Suprapubic skin (tissue), 4 donors: ENCODE data around the gene ROBO4. TPM values are rescaled to one million over a fixed set of nuclear protein-coding genes. Genes with fewer than 3 reads are reported as not detected.

Source experiments
- DNase-seq, 2 donors: peaks; one replicate each; pipeline ENCODE4 v3.0.0-alpha.2; 2019; ENCODE audit warnings: low spot score in 2 of 2
- H3K27ac ChIP-seq: fragments of 200-600 bp; sonication (generic); one replicate; pipeline ENCODE4 v1.5.1; 2019
- H3K27me3 ChIP-seq: fragments of 200-600 bp; sonication (generic); one replicate; pipeline ENCODE4 v1.5.1; 2019
- H3K36me3 ChIP-seq: fragments of 200-600 bp; sonication (generic); one replicate; pipeline ENCODE4 v1.5.1; 2019
- H3K4me1 ChIP-seq: fragments of 200-600 bp; sonication (generic); one replicate; pipeline ENCODE4 v1.5.1; 2019
- H3K4me3 ChIP-seq: fragments of 200-600 bp; sonication (generic); one replicate; pipeline ENCODE4 v1.5.1; 2019; ENCODE audit warnings: mild to moderate bottlenecking
- H3K9me3 ChIP-seq: fragments of 200-600 bp; sonication (generic); one replicate; pipeline ENCODE4 v1.5.1; 2019
- EP300 ChIP-seq: sonication (generic); formaldehyde crosslinking; IDR thresholded peaks from one replicate; pipeline ENCODE4 v1.6.1; 2017; ENCODE audit warnings: antibody characterized with exemption
- POLR2A ChIP-seq, 2 donors: fragments of 450-650 bp; IDR thresholded peaks; one replicate each; pipeline ENCODE4 v1.6.1; 2017; ENCODE audit warnings: antibody characterized with exemption in 2 of 2, mild to moderate bottlenecking in 2 of 2, moderate library complexity in 2 of 2
- POLR2AphosphoS5 ChIP-seq, 3 donors: sonication (generic); formaldehyde crosslinking; IDR thresholded peaks; one replicate each; pipeline ENCODE4 v1.6.1; 2017; ENCODE audit warnings: antibody characterized with exemption in 3 of 3
- WGBS: methylation state at CpG from one replicate; pipeline ENCODE4 v1.1.5; 2018; 5-methylcytosine and 5-hydroxymethylcytosine counted together
- total RNA-seq, 4 donors: library from RNA; depleted of rRNA; stranded (reverse); fragments of >200 nt; gene quantifications; one replicate each; pipeline ENCODE4 v1.1.0, GENCODE V29; 2016
- TF ChIP-seq, protein P1 (sequence below), 2 donors: fragments of 200-600 bp in 1 of 2; fragments of 450-650 bp in 1 of 2; sonication (generic) in 1 of 2; IDR thresholded peaks; one replicate each; pipeline ENCODE4 v1.5.1; 2016 to 2019; ENCODE audit warnings: antibody characterized with exemption in 2 of 2, mild to moderate bottlenecking in 1 of 2, moderate library complexity in 1 of 2

ROBO4 gene
- total RNA-seq, 4 donors from 2014 or later: 2.5 to 18.7 (median 9.6) TPM

DNA sequence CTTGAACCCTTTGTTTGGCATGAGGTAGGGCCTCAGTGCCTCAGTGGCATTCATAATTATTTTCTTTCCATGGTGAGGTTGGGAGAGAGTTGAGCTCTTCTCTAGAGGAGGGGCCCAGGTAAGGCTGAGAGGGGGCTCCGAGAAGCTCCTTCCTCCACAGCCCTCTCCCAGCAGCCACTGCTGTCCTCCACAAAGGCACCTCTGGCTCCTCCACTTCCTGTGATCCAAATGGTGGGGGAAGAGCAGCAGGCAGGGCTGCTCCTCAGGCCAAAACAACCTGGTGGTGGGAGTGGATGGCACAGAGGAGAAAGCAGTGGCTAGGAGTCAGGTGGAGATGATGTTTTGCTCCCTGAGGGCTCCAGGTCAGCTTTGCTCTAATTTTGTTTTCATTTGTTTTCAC is 13.3 kb downstream of the ROBO4 start:
- H3K27me3 ChIP-seq: no peaks in the 10 kb centered on the region
- no peak for DNase-seq
- H3K4me3 ChIP-seq: no peak overlapping the region
- WGBS: 75% methylated on average over 1 of the region's 1 CpG
- peaks cover 11% of the 10 kb centered on the region for H3K4me1 ChIP-seq
- no peaks in the 10 kb centered on the region for H3K36me3 ChIP-seq
- TF ChIP-seq, protein P1, sequence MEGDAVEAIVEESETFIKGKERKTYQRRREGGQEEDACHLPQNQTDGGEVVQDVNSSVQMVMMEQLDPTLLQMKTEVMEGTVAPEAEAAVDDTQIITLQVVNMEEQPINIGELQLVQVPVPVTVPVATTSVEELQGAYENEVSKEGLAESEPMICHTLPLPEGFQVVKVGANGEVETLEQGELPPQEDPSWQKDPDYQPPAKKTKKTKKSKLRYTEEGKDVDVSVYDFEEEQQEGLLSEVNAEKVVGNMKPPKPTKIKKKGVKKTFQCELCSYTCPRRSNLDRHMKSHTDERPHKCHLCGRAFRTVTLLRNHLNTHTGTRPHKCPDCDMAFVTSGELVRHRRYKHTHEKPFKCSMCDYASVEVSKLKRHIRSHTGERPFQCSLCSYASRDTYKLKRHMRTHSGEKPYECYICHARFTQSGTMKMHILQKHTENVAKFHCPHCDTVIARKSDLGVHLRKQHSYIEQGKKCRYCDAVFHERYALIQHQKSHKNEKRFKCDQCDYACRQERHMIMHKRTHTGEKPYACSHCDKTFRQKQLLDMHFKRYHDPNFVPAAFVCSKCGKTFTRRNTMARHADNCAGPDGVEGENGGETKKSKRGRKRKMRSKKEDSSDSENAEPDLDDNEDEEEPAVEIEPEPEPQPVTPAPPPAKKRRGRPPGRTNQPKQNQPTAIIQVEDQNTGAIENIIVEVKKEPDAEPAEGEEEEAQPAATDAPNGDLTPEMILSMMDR (IDR thresholded peaks at IDR 0.05): no peak
- TF ChIP-seq EP300 (no peak), POLR2A (IDR thresholded peaks at IDR 0.05) (no peak), POLR2AphosphoS5 (IDR thresholded peaks at IDR 0.05) (no peak)
- H3K9me3 ChIP-seq: no peaks in the 10 kb centered on the region
- H3K27ac ChIP-seq: no peak overlapping the region

DNA sequence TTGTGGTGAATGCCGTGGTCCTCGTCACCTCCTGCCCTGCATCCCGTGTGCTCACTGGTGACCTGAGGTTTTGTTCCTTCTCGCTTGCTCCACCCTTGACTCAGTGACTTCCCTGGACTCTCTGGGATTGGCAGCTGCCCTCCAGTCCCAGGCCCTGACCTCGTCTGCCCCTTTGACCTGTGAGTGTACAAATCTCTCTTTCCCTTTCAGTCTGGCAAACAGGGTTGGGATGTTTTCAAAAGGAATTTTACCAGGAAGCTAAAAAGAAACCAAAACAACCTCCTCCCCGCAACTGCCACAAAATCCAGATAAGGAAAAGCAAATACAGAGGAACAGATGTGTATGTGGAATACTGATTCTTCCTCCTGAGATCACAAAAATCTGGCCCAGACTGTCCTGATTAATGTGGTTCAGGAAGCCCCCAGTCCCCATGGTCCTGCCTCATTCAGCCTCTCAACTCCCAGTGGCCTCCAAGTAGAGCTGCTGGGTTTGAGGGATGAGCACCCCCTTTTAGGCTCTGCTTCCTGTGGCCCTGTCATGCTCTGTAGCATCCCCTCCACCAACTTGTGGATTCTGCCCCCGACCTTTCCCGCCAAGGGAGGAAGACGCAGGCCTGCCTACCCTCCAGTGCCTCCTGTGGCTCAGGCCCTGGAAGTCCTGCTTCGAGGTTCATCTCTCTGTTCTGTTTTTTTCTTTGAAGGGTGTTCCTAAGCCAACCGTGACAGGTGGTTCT is 15.2 kb downstream of the ROBO4 start:
- DNase-seq: peak in 1 of 2 donors; percentile 67
- H3K36me3 ChIP-seq: no peaks in the 10 kb centered on the region
- no peak for TF ChIP-seq POLR2AphosphoS5 (IDR thresholded peaks at IDR 0.05)
- no peak for TF ChIP-seq POLR2A (IDR thresholded peaks at IDR 0.05)
- TF ChIP-seq EP300: no peak
- TF ChIP-seq, protein P1 (IDR thresholded peaks at IDR 0.05): no peak
- no peak overlapping the region for H3K27ac ChIP-seq
- H3K4me3 ChIP-seq: no peak overlapping the region
- no peaks in the 10 kb centered on the region for H3K27me3 ChIP-seq
- 65% methylated on average over 10 of the region's 11 CpGs for WGBS
- H3K9me3 ChIP-seq: no peaks in the 10 kb centered on the region
- H3K4me1 ChIP-seq: peaks cover 2% of the 10 kb centered on the region

- Histone ChIP-seq H3K9me3 (no peaks in the 10 kb centered on the region), H3K27ac (no peak overlapping the region), H3K4me3 (no peak overlapping the region), H3K36me3 (no peaks in the 10 kb centered on the region), H3K27me3 (peaks cover 1% of the 10 kb centered on the region), H3K4me1 (peaks cover 14% of the 10 kb centered on the region)
- DNase-seq: peak in 1 of 2 donors; percentile 7
- 74% methylated on average over 3 of the region's 3 CpGs for WGBS
- TF ChIP-seq, protein P1 (IDR thresholded peaks at IDR 0.05): no peak
- TF ChIP-seq POLR2A (IDR thresholded peaks at IDR 0.05) (no peak), POLR2AphosphoS5 (IDR thresholded peaks at IDR 0.05) (no peak), EP300 (no peak)
Observed at GRCh38 chr11:124880958-124881357, 16.7 kb downstream of the ROBO4 start.

DNA sequence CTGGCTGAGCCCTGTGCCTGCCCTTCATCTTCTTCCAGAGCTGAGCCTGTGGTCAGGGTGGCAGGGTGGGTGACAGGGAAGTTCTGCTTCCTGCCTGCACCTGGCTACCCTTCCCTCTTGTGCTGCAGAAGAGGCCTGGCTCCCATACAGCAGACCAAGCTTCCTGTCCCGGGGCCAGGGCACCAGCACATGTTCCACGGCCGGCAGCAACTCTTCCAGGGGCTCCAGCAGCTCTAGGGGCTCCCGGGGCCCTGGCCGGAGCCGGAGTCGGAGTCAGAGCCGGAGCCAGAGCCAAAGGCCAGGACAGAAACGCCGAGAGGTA is 17.4 kb downstream of the ROBO4 start:
- WGBS: 69% methylated on average over 7 of the region's 10 CpGs
- no peaks in the 10 kb centered on the region for H3K36me3 ChIP-seq
- no peak for TF ChIP-seq POLR2A (IDR thresholded peaks at IDR 0.05)
- TF ChIP-seq EP300: no peak
- TF ChIP-seq, protein P1 (IDR thresholded peaks at IDR 0.05): no peak
- TF ChIP-seq POLR2AphosphoS5 (IDR thresholded peaks at IDR 0.05): no peak
- H3K4me1 ChIP-seq: peaks cover 19% of the 10 kb centered on the region
- DNase-seq: peak in 1 of 2 donors; percentile 69
- no peaks in the 10 kb centered on the region for H3K9me3 ChIP-seq
- no peak overlapping the region for H3K27ac ChIP-seq
- H3K27me3 ChIP-seq: peaks cover 9% of the 10 kb centered on the region
- no peak overlapping the region for H3K4me3 ChIP-seq

- no peak overlapping the region for H3K4me3 ChIP-seq
- DNase-seq: peak in 1 of 2 donors; percentile 73
- no peaks in the 10 kb centered on the region for H3K9me3 ChIP-seq
- TF ChIP-seq POLR2A (IDR thresholded peaks at IDR 0.05) (no peak), EP300 (no peak), POLR2AphosphoS5 (IDR thresholded peaks at IDR 0.05) (no peak)
- TF ChIP-seq, protein P1 (IDR thresholded peaks at IDR 0.05): no peak
- H3K4me1 ChIP-seq: peaks cover 19% of the 10 kb centered on the region
- 87% methylated on average over 9 of the region's 16 CpGs for WGBS
- H3K27ac ChIP-seq: no peak overlapping the region
- peaks cover 10% of the 10 kb centered on the region for H3K27me3 ChIP-seq
- no peaks in the 10 kb centered on the region for H3K36me3 ChIP-seq
Observed at GRCh38 chr11:124879493-124880289, 18.0 kb downstream of the ROBO4 start.
